ENCODE results near the gene TTLL13. TPM values are rescaled to one million over a fixed set of nuclear protein-coding genes. Genes with fewer than 3 reads are reported as not detected.
A peak's percentile ranks its signal among the peaks of the same experiment; 100 is the strongest.

TTLL13 gene, protein sequence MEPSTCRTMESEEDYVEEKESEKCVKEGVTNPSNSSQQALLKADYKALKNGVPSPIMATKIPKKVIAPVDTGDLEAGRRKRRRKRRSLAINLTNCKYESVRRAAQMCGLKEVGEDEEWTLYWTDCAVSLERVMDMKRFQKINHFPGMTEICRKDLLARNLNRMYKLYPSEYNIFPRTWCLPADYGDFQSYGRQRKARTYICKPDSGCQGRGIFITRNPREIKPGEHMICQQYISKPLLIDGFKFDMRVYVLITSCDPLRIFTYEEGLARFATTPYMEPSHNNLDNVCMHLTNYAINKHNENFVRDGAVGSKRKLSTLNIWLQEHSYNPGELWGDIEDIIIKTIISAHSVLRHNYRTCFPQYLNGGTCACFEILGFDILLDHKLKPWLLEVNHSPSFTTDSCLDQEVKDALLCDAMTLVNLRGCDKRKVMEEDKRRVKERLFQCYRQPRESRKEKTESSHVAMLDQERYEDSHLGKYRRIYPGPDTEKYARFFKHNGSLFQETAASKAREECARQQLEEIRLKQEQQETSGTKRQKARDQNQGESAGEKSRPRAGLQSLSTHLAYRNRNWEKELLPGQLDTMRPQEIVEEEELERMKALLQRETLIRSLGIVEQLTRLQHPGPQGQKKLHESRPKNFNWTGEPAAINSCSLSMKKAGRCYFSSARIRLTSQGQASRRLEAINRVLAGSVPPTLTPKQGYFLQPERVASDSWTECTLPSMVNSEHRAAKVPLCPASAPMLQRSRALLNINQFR
- total RNA-seq (0.22 and 0.42 TPM in 2 replicates), polyA plus RNA-seq (0.33 TPM in 1 of 2 replicates, not detected in the other), polyA minus RNA-seq (0.14 TPM in 1 of 2 replicates, not detected in the other)
- 0.28 TPM for total RNA-seq (2013)

DNA sequence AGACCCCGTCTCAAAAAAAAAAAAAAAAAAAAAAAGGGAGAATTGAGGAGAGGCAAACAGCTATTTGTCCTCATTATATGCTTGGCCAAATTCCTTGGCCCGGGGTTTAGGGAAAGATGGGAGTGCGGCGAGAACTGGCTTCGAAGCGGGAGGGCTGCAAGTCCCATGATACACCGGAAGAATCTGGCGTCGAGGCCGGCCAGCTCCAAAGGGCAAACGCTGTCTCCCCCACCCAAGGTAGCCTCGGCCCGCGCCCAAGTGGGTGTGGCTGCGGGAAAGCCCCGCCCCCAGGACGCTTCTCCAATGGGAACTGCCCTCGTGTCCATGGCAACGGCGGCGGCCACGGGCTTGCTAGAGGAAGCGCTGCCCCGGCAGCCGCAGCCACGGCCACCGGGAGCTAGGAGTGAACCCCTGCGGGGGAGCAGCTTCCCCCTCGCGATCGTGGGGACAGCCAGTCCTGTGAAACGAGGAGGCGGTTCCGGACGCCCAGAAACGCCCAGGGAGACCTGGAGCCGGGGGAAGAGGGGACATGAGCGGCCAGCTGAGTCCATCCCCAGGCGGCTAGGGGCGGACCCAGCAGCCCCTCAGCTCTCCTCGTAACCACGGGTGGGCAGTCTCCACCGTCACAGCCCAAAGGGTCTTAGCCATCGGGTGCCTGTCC lies at the start of gene TTLL13:
TTLL13 (plus strand) TSS at position 354 of the 661 bp plus-strand sequence. CDS start 1,075 bp downstream, outside the sequence.
- Histone ChIP-seq H3K4me3 (ENCODE audit: control extremely low read depth in 1 of 5, extremely low read depth in 1 of 5, insufficient read depth in 1 of 5, low read depth in 2 of 5, low read length in 4 of 5) (peak within 1 kb of the TSS in 4 of 5 experiments; percentile 52 to 64 (median 56)), H3K9ac (ENCODE audit: low read length) (peak within 1 kb of the TSS; percentile 62)

More for the DNA sequence above, at the start of gene TTLL13:
- ChIA-PET CTCF (interaction anchor here (0.6 to 2.3 kb wide), 12 partner anchors 12 to 233 kb away, joined by 3 to 9 read pairs (median 3); partner anchors contain the start of genes CIB1 and GDPGP1), POLR2A (interaction anchor here (0.7 to 0.9 kb wide), 5 partner anchors 8 to 245 kb away, joined by 3 to 12 read pairs (median 6); partner anchors contain the start of genes CIB1 and GDPGP1)
- Histone ChIP-seq H3K9me3 (ENCODE audit: control extremely low read depth in 1 of 3, control insufficient read depth in 2 of 3, insufficient read depth in 1 of 3, low read length in 2 of 3) (no peaks in the 10 kb centered on the region), H3K79me2 (ENCODE audit: control insufficient read depth, insufficient read depth, low read length) (no peaks in the 10 kb centered on the region), H3K4me1 (ENCODE audit: control insufficient read depth in 2 of 2, insufficient read depth in 2 of 2, low read length in 2 of 2) (peaks cover 0 to 16% of the 10 kb centered on the region in 2 donors), H3K4me2 (replicated peaks; ENCODE audit: low read depth, low read length, poor library complexity, severe bottlenecking) (peak within 1 kb of the TSS; percentile 97), H3K36me3 (replicated peaks in 1 of 2; ENCODE audit: control extremely low read depth in 1 of 2, control insufficient read depth in 1 of 2, extremely low read depth in 1 of 2, insufficient read depth in 2 of 2, low read length in 1 of 2) (no peaks in the 10 kb centered on the region), H3K27ac (ENCODE audit: low read length in 2 of 2) (peak within 1 kb of the TSS in 1 of 2 donors; percentile 39), H4K20me1 (ENCODE audit: control insufficient read depth, insufficient read depth, low read length, poor library complexity, severe bottlenecking) (no peaks in the 10 kb centered on the region), H2AFZ (ENCODE audit: insufficient read depth, low read depth, low read length, poor library complexity, severe bottlenecking) (peak within 1 kb of the TSS; percentile 81), H3K27me3 (replicated peaks in 1 of 4; ENCODE audit: control extremely low read depth in 1 of 4, control insufficient read depth in 3 of 4, insufficient read depth in 4 of 4, low read length in 3 of 4) (no peaks in the 10 kb centered on the region)
- Mint-ChIP-seq H3K27ac (peak within 1 kb of the TSS; percentile 3), H3K4me1 (peaks cover 16% of the 10 kb centered on the region), H3K4me3 (peak within 1 kb of the TSS; percentile 74), H3K27me3 (no peaks in the 10 kb centered on the region), H3K9me3 (ENCODE audit: insufficient read depth) (no peaks in the 10 kb centered on the region)
- TF ChIP-seq, protein P1, sequence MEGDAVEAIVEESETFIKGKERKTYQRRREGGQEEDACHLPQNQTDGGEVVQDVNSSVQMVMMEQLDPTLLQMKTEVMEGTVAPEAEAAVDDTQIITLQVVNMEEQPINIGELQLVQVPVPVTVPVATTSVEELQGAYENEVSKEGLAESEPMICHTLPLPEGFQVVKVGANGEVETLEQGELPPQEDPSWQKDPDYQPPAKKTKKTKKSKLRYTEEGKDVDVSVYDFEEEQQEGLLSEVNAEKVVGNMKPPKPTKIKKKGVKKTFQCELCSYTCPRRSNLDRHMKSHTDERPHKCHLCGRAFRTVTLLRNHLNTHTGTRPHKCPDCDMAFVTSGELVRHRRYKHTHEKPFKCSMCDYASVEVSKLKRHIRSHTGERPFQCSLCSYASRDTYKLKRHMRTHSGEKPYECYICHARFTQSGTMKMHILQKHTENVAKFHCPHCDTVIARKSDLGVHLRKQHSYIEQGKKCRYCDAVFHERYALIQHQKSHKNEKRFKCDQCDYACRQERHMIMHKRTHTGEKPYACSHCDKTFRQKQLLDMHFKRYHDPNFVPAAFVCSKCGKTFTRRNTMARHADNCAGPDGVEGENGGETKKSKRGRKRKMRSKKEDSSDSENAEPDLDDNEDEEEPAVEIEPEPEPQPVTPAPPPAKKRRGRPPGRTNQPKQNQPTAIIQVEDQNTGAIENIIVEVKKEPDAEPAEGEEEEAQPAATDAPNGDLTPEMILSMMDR (IDR thresholded peaks at IDR 0.05) = no peak
- TF ChIP-seq EZH2 (IDR thresholded peaks at IDR 0.05; ENCODE audit: borderline replicate concordance, insufficient read depth, low read depth, low read length, poor library complexity, severe bottlenecking) = no peak
- peak; percentile 71 for DNase-seq
- intact Hi-C loops (cut with micrococcal nuclease) = loop anchor here (1.0 to 2.0 kb wide), 2 partner anchors 15 to 16 kb away; partner anchors contain the start of genes GDPGP1 and NGRN
- ATAC-seq (ENCODE audit: low read depth) = peak; percentile 79
- WGBS (ENCODE audit: insufficient coverage) = 2% methylated on average over 40 of the region's 44 CpGs
